Measurements from ENCODE around the gene MAN2A1.

The MAN2A1 gene

DNA sequence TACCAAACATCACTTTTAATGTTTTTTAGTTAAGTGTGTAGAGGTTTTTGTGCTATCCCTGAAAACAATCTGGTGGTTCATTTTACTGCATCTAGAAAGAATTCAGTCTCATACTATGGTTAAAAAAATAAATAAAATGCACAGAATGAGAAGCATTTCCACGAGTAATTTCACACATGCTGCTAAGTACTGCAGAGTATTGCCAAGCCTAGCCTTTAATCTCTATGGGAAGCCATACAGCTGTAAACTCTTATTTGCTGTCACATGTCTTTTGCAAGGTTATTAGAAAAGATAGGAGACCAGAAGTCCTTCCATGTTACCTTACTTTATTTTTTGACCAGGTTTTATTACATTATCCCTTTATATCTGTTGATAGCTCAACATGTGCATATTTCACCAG, 37.6 kb upstream of the MAN2A1 start:
- no peak for DNase-seq (ENCODE audit: low spot score)
- Histone ChIP-seq H3K4me3 (no peak overlapping the region), H3K27ac (no peak overlapping the region)
- TF ChIP-seq, protein P1, sequence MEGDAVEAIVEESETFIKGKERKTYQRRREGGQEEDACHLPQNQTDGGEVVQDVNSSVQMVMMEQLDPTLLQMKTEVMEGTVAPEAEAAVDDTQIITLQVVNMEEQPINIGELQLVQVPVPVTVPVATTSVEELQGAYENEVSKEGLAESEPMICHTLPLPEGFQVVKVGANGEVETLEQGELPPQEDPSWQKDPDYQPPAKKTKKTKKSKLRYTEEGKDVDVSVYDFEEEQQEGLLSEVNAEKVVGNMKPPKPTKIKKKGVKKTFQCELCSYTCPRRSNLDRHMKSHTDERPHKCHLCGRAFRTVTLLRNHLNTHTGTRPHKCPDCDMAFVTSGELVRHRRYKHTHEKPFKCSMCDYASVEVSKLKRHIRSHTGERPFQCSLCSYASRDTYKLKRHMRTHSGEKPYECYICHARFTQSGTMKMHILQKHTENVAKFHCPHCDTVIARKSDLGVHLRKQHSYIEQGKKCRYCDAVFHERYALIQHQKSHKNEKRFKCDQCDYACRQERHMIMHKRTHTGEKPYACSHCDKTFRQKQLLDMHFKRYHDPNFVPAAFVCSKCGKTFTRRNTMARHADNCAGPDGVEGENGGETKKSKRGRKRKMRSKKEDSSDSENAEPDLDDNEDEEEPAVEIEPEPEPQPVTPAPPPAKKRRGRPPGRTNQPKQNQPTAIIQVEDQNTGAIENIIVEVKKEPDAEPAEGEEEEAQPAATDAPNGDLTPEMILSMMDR (IDR thresholded peaks at IDR 0.05) = no peak

DNA sequence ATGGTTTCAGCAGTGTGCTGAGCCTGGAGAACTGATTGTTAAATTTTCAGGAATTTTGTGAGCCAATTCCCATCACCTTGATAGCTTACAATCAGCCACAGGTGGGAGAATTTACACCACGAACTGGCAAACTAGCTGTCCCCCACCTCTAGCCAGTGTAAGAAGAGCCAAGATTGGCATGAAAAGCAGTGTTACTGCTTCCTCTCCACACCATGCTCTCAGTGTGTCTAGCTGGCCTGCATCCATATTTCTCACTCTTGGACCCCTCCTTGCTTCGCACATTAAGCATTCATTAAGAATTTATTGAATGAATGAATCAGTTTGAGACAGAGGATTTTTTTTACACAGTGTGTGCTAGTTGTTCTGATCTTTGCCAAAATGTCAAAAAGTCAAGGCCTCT, 36.7 kb upstream of the MAN2A1 start:
- Histone ChIP-seq H3K27ac (no peak overlapping the region), H3K4me3 (no peak overlapping the region)
- no peak for DNase-seq (ENCODE audit: low spot score)
- TF ChIP-seq, protein P1 (IDR thresholded peaks at IDR 0.05) = no peak

DNA sequence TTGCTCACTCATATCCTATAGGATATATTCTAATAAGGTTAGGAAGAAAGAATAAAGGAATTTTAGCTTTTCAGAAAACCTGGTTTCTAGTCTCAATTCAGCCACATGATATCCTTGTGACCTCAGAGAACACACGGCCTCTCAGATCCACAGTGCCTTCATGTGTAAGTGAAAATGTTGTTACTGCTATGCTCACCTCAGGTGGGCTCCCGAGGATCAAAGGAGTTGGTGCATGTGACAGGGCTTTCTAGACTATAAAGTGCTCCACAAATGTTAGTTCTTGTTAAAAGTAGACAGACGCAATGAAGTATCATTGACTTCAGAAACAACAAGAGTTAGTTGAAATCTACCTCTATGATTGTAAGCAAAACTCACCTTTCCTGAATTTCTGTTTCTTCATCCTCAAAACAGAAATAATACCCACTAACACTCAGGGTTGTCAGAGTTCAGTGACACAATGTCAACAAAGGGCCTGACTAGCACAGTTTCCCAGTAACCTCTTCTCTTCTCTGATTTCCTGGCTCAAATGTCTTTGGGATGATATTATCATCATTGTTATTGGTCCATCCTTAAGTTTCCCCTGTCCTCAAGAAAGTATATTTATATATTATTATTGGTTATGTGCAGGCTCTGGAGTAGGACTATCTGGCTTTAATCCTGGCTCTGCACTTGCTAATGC, 36.0 kb upstream of the MAN2A1 start:
- no peak overlapping the region for H3K4me3 ChIP-seq

DNA sequence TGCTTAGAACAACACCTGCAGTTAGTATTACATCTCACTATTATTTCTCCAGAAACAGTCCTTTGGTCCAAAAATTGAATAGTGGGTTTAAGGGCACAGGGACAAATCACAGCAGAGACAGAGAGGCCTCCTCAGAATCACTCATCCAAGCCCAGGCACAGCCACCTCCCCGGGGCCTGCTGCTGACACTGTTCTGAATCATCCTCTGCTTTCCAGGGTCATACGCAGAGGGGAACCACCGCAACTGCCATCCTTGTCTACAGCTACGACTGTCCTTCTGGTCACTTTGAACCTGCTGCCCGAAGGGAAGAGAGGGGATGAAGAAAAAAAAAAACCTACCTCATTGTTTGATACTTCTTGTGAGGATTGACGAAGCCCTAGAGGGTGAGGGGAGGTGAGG, 35.3 kb upstream of the MAN2A1 start:
- no peak overlapping the region for H3K27ac ChIP-seq
- no peak for DNase-seq (ENCODE audit: low spot score)
- TF ChIP-seq, protein P1 (IDR thresholded peaks at IDR 0.05) = no peak

More for the DNA sequence above, 36.0 kb upstream of the MAN2A1 start:
- no peak for DNase-seq (ENCODE audit: low spot score)
- TF ChIP-seq, protein P1 (IDR thresholded peaks at IDR 0.05) = no peak
- no peak overlapping the region for H3K27ac ChIP-seq

DNA sequence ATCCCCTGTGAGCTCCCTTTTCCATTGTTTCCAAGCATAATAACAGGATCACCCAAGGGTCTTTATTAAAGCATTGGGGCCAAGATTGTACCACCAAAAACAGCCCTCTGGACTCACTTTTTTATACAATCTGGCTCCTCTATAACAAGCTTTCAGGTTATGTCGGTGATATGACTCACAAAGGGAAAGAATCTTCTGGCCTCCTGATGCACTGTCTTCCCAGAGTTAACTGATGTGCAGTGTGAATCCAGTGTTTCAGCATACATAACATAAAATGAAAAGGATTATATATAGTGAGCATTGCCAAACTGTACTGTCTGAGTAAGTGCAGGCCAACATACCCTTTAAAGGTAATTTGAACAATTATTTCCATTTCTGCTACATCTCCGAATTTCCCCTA, 33.9 kb upstream of the MAN2A1 start:
- no peak overlapping the region for H3K27ac ChIP-seq
- no peak for DNase-seq (ENCODE audit: low spot score)
- H3K4me3 ChIP-seq = no peak overlapping the region
- TF ChIP-seq, protein P1 (IDR thresholded peaks at IDR 0.05) = no peak

More for the DNA sequence above, 35.3 kb upstream of the MAN2A1 start:
- no peak overlapping the region for H3K4me3 ChIP-seq

DNA sequence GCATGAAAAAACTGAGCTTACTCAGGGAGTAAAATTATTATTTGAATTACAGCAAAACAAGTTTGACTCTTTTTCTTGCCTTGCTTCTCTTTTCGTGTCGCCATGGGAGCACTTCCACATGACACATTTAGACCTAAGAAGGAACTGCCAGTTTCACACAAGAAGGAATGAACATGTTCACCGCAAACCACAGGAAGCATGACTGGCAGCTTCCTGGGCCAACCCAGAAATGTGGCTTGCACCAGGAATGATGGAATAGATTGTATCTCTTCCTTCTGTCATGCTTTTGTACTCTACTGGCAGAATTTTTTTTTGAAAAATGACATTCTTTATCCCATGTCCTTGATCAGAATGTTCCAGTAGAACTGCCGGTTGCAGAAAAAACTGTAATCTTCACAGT, 32.9 kb upstream of the MAN2A1 start:
- peak overlapping the region; percentile 34 to 53 for H3K27ac ChIP-seq
- DNase-seq (ENCODE audit: low spot score) = peak; percentile 82
- TF ChIP-seq, protein P1 (IDR thresholded peaks at IDR 0.05) = no peak
- no peak overlapping the region for H3K4me3 ChIP-seq

DNA sequence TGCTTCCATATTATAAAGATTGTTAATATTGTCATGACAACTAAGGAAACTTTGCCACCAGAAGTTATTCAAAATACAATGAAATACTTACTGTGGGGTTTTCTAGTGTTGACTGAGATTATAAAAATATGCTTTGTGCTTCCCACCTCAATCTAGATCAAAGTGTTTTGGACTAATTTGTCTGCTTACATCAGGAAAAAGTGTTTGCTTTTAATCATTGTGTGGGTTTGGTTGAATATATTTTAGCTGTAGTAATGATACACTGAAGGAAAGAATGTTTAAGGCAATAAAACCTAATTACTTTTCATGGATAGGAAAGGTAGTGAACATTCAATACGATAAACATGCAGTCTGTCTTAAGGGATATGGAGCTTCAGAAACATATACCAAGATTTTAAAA, 29.8 kb upstream of the MAN2A1 start:
- TF ChIP-seq, protein P1 (IDR thresholded peaks at IDR 0.05) = no peak
- Histone ChIP-seq H3K4me3 (no peak overlapping the region), H3K27ac (no peak overlapping the region)
- DNase-seq (ENCODE audit: low spot score) = no peak
